Measurements from ENCODE around the gene SRSF10.

- TF ChIP-seq CTCF (IDR thresholded peaks at IDR 0.05), result no peak
- TF ChIP-seq POLR2A (IDR thresholded peaks at IDR 0.05), result no peak
Observed at GRCh38 chr1:24002695-24003094, 22.6 kb upstream of the SRSF10 start.
